ENCODE measurements around the gene DPH6.
"Not testable (repeated sequence)": the region's sequence is repeated elsewhere in the genome, so short reads cannot be mapped to it uniquely, and the experiment has no call there.

DPH6 gene, protein sequence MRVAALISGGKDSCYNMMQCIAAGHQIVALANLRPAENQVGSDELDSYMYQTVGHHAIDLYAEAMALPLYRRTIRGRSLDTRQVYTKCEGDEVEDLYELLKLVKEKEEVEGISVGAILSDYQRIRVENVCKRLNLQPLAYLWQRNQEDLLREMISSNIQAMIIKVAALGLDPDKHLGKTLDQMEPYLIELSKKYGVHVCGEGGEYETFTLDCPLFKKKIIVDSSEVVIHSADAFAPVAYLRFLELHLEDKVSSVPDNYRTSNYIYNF

DNA sequence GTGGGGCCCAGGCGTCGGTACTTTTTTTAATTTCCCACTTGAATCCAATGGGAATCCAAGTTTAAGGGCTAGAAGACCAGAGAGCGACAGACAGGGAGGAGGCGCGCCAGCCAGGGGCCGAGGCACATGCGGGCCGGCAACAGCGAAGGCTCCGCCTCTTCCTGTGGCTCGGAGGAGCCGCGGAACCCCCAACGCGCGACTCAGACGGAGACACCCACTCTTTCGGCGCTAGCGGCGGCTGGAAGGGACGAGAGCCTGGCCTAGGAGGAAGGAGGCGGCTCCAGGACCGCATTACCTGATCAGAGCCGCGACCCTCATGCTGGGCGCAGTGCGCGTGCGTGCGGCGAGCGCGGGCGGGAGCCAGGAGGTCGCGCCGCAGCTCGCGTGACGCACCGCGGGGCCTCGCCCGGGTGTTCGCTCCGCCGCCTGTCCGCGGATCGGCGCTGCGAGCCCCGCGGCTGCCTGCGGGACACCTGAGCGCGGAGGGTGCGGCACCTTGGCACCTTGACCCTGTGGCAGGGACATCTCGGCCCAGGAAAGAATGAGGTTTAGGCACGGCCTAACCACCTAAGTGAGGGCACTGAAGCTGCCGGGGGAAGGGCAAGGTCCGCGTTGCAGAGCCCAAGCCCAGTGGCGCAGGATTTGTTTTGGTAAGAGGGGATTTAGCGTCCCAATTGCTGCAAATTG, at the start of gene DPH6:
Gene DPH6 (minus strand): TSS at position 342 of the 687 bp plus-strand sequence. CDS start 24 bp downstream, at position 318.
- DNase-seq: peak; percentile 86

DNA sequence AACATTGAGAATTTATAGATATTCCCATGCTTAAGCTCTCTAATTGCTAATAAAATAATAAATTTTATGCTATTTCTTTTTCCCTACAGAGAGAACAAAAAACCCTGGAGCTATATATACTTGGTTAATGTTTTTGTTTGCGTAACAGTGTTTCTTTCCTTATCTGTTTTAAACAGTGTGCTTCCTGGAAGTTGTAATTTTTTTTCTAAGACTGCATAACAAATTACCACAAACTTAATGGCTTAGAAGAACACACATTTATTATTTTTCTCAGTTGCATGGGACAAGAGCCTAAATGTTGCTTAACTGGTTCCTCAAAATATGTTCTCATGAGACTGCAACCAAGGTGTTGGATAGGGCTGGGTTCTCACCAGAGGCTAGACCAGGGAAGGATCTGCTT, 49.7 kb upstream of the DPH6 start:
- no peak for DNase-seq

DNA sequence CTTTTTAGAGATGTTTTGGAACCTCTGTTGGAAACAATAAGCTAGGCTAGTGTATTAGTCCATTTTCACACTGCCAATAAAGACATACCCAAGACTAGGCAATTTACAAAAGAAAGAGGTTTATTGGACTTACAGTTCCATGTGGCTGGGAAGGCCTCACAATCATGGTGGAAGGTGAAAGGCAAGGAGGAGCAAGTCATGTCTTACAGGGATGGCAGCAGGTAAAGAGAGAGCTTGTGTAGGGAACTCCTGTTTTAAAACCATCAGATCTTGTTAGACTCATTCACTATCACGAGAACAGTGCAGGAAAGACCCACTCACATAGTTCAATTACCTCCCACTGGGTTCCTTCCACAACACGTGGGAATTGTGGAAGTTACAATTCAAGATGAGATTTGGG, 46.0 kb upstream of the DPH6 start:
- not testable (repeated sequence) for DNase-seq

DNA sequence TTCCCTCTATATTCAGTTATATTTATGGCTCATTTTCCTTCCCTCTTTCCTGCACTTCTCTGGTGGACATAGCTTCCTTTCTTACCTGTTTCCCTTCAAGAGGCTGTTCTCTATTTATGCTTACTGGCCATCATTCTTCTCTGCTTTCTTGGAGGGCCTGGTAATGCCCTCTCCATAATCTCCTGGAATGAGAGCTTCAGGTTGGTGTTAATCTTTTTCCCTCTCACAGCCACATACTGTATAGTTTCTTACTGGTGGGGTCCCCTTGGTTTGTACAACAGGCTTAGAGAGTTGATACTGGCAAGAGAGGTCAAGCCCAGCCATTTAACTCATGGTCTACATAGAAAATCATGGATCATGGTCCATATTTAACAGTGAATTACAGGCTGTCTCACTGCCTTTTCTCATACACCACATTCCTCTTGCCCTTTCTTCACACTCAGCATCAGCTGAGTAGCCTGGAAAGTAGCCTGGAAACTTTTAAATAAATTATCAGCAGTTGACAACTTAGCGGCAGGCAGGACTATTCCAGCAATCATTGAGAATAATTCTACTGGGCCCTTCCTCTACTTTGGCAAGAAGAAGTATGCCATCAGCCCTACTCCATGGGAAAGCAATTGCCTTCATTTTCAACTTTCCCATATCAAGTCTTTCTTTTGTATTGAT, 38.0 kb upstream of the DPH6 start:
- no peak for DNase-seq

DNA sequence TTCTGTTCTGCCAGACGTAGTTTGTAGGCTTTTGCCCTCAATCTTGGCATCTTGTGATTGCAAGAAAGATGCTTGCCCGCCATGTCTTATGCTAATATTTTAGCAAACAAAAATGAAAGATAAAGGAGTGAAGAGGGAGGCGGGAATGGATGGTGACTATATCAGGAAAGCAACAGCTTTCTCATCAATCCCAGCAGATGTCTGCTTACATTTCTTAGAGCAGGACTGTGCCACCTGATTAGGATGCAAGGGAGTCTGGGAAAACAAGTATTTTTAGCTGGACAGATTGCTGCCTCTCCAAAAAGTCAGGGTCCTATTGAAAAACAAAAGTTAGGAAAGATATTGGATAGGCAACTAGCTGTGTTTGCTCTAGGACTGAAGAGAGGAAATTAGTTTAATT, 34.6 kb upstream of the DPH6 start:
- no peak for DNase-seq

DNA sequence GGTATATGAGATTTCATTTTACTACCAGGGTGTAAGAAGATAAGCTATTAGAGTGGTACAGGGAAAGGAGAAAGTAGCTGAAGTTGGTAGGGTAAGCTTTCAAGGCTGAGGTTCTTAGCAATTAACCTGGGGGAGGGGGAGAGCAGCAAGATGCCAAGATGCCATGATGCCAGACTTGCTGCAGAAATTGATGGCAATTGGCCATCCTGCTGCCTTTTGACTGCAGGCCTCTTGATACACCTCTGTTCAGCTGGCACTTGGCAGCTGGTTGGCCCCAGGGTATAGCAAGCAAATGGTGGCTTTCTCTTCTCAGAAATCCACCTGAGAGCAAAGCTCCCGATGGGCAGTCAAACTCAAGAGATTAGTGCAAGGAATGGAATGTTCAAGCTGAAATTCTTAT, 21.4 kb upstream of the DPH6 start:
- DNase-seq: no peak

DNA sequence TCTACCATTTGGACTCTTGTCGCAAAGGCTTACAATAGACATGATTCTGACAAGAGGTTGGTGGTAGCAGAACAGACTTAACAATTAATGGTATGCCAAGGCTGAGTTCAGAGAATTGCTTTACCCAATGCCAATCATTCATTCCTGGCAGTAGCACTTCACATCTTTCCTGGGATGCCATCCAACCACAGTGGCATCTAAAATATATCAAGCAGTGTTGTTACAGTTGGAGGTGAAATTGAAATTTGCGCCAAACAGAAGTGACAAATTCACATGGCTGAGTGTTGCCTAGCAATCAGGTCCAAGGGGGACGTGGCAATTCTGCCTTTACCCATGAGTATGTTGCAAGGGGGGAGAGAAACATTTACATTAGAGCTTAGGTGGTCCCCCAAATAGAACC, 21.0 kb upstream of the DPH6 start:
- DNase-seq: no peak

DNA sequence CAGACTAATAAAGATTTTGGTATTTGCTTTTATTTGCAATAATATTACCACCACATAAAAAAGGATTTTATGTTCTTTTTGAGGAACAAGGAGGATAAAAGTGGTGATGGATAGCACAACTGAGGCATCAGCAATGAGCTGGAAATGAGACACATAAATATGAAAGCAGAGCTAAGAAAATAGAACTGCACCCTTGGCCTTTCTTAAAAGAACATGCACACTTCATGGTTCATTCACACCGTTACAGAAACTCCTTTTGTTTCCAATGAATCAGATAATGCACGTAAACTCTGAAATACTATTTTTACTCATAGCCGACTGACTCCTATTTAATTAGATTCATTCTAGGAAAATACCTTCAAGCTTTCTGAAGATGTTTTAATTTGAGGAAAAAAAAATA, 19.9 kb upstream of the DPH6 start:
- no peak for DNase-seq

DNA sequence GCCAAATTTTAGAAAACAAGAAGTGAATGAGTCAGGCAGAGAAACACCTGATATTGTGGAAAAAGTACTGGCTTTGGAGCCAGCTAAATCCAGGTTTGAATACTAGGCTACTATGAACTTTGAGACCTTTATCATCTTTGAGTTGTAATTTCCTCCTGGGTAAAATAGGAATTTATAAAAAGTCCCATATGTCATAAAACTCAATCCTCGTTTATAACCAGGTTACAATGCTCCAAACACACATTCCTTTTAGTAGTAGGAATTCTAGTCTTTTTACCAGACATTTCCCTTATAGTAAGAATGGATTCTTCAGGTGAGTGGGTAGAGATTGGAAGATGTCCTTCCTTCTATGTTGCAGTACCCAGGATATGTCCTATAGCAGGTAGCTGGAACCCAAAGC, 16.7 kb upstream of the DPH6 start:
- no peak for DNase-seq

DNA sequence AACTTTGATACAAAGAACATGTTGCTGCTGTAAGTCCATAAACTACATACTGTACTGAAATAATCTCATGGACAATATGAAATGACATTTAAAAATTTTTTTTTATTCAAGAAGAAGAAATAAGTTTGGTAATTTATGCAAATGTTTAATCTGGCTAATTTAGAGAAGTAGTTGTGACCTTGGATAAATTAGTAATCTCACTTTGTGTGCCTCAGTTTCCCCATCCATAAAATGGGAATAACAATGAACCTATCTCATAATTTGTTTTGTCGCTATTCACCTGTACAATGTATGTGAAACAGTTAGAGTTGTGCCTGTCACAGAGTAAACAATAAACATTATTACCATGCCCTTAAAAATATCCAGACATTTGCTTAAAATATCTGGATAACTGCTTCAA, 15.3 kb upstream of the DPH6 start:
- no peak for DNase-seq

DNA sequence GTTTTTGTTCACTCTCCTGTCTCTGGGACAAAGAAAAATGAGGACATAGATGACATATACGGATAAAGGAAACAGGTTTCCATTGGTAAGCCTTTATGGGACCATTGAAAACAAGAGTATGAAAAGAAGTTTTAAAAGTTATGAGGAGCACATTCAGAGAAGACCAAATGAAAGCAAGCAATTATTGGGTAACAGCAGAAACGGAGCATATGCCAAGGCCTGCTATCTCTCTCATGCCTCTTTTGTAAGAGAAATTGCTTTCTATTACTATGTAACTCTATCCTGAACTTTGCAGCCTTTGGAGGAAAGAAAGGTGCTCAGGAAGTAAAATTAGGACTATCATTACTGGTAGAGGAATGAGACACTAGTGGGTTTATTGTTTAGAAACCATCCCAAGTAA, 14.9 kb upstream of the DPH6 start:
- no peak for DNase-seq

DNA sequence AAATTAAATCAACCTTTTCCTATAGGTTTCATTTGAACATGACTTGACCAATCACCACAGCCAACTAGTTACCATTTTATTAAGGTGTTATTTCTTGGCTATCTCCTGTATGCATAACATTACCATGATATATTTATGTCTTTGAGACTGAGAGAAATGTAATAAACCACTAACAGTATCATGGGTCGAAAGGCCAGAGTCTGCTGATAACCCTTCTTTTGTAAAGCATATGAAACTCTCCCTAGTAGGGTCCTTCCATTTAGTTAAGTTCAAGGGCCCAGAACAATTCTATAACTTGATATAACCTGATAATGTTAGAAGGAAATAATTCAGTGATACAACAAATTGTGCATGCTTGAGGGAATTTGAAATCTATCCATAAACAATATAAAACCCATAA, 14.3 kb upstream of the DPH6 start:
- no peak for DNase-seq

DNA sequence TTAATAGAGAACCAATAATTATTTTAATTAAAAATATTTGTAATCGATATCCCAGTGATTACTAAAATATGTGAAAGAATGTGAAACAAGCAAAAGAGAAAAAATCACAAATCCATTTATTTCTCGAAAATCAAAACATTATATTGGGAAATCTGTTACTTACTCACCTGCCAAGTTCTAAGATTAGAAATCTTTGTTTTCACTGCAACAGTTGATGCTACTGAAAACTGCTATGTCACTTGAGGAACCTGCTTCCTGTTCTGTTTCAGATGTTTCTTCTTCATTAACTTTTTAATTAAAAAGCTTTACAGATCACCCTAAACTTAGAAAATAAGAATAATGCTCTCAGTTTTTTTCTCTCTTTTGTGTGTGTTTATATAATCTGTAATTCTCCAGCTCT, 13.7 kb upstream of the DPH6 start:
- no peak for DNase-seq

DNA sequence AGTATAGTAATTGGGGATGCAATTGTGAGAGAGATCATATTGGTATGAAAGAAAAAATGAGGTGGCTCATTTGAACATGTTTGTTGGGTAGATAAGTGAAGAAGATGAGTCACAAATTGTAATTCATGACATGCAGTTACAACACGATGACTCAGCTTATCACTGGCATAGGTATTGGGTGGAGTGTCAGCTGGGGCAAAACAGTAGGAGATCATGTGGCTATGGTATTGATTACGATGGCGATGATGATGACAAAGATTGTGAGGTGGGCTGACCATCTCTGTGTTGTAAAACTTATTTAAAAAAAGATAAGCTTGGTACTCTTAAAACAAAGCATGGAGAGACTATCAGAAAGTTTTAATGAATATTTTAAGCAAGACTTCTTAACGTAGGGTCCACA, 11.6 kb upstream of the DPH6 start:
- no peak for DNase-seq

DNA sequence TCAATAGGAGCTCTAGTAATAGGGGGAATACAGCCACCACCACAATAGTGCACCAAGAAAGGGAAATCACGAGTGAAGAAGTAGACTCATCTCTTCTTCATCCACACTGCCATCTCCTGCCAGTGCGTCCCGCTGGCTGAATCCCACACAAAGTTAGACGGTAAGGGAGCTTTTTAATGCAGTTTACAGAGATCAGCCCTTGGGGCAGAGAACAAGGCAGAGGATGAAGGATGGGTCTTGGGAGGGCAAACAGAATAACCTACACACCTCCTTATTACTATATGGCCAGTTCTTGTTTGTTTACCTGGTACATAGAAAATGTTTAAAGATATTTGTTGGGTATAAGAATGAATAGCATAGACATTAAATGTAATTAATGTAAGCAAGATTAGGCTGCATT, 11.0 kb upstream of the DPH6 start:
- DNase-seq: no peak

DNA sequence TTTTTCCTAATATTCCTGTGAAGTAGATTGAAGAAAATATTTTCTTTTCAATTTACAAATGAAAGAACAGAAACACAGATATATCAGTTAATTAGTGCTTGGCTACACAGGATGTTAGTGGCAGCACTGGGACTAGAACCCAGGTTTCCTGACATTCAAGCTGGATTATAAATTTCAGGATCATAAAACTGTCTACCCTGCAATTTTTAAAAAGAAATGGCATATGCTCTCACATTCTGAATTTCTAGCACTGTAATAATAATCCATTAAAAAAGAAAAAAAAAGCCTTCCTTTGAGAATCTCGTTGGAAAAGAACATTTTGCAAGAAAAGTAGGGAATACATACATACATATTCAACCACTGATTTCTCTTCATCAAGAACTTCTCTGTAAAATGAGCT, 9.3 kb upstream of the DPH6 start:
- DNase-seq: no peak

DNA sequence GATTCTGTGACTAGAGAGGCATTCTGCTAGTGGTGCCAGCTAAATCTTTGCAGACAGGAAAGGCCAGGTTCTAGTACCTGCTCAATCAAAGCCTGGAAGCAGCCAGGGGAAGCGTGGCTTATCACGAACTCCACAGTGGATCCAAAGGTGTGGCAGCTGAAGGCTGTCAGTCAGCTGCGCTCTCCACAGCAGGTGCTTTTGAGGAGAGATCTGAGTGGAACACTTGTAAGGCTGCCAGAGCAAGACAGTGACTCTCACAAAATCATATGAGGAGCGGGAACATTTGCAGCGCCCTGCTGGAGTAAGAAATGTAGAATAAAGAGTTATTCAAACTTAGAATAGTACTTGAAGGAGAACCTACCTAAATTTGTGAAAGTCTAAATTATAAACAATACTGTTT, 5.0 kb upstream of the DPH6 start:
- DNase-seq: no peak

DNA sequence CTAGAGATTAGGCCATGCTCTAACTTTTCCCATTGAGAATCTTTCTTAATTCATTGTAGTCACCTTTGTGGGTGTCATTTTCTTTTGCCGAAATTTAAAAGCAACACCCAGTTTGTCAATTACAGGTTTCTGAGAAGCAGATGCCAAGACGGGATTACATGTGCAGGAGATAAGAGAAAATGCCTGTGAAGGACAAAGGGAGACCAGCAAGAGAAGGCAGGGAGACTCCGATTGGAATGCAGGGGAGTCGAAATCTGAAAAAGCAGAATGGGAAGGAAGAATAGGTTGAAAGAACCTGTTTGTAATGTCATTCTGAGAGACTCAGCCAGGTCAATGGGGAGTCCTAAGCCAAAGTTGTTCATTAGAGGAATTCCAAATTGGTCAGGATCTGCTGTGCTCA, 3.6 kb upstream of the DPH6 start:
- no peak for DNase-seq

DNA sequence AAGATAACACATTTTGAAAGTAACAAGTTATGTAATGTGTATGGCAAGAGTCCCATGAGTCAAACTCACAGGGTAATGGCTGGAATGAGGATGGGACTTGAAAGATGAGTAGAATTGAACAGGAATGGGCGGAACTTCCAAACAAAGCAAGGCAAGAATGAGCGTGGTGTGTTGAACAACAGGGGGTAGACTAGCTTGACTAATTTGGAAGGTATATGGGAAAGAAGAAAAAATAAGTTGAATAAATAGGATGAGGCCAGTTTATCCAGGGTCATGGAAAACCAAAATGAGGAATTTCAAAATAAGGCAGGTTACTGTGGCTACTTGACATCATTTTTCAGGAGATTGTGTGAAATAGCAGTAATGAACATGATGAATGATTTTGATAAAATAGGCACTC, 2.5 kb upstream of the DPH6 start:
- no peak for DNase-seq

DNA sequence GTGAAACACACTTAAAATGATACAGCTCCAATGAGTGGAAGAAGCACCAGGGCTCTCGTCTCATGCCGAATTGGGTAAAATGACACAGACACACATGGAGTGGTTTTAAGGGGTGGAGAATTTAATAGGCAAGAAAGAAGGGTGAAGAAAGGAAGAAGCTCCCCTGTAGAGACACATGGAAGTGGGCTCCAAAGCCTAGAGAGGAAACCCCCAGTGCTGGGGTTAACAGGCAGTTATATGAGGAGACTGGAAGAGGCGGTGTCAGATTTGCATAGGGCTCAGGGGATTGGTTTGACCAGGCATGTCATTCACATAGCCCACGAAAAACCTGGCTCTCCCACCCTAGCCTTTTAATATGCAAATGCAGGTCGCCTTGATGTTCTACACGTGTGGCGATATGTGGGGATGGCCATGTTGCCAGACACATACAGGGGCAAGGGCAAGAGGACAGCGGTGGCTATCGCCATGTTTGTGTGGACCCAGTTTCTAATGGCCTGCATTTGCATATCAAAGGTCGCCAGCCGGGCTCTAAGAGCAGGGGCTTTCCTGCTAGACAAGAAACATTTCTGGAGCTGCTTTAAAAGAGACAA, 1.9 kb upstream of the DPH6 start:
- no peak for DNase-seq

DNA sequence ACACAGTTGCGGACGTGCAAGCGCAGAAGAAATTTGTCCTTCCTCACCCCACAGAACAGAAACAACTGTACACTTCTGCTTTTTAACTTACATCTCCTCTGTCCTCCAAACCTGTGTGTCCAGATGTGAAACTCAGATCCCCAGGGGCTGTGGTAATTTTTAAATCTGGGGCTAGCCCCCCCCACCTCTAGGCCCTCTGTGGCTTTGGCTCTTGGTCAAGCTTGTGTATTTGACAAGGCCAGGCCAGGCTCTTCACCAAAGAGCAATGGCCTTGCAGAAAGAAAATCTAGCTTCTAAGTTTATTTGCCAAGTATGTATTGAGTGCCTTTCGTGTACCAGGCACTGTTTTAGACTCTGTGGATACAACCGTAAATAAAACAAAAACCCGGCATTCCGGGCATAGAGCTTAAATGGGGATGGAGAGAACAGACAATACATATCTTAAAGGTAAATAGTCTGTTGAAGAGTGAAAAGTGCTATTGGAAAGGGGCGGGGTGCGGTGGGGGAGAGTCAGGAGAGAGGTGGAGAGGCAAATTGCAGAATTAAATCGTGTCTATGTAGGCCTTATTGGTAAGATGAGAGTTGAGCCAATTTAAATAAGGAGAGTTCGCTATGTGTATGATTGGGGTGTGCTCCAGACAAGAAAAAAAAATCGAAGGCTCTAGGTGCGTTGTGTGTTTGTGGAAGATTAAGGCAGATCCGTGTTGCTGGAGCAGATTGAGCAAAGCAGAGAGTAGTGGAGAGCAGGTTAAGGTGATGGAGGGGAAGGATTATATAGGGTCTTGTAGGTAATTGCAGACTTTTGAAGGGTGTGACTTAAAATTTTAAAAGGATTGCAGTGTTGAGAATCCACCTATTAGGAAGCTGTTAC, 781 bp upstream of the DPH6 start:
- DNase-seq: no peak

DNA sequence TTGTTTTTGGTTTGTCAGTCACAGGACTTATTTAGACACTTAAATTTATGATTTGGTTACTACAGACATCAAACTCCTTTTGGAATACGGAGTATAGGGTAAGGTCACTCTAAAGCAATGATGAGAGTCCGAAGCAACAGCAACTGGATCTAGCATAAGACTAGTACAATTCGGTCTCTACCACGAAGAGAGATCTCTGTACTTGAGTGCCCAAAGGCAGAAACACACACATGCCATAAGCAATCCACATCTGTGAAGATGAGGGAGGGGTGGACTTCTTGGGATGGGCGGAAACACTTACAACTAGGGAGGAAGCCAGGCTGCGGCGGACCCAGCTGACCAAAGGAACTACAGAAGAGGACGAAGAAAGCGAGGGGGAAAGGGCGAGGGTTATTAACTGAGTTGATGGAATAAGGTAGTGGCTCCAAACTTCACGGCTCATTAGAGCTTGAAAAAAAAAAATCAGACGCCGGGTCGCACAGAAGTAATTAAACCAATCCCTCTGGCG, 595 bp downstream of the DPH6 start:
- DNase-seq: peak; percentile 54

DNA sequence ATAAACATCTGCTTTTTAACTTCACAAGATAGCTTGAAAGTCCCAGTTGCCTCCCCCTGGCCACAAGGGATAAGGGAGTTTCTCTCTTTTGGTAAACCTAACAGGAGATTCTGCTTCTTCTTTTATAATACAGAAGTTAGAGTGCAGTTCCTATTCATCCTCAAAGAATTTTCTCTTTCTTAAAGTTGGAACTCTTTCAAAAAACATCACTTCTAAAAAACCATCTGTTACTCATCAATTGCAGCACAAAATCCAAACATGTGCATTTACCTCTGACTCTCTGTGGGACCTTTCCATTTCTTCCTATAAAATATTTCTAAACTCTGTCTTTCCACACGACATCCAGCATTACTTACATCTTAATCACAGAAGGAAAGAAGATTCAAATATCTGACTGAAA, 5.1 kb downstream of the DPH6 start:
- DNase-seq: no peak
